Tibial nerve (tissue), 4 donors: ENCODE results near the gene ACADS.

Experiments used
- CTCF ChIP-seq, 5 experiments: fragments of 200-600 bp in 3 of 5; fragments of 450-650 bp in 2 of 5; sonication (generic) in 3 of 5; IDR thresholded peaks; one replicate each; pipeline ENCODE4 v1.5.1; 2016 to 2019; ENCODE audit warnings: antibody characterized with exemption in 5 of 5, mild to moderate bottlenecking in 3 of 5, moderate library complexity in 2 of 5
- EP300 ChIP-seq, 2 donors: sonication (generic); formaldehyde crosslinking; IDR thresholded peaks; one replicate each; pipeline ENCODE4 v1.6.1; 2017; ENCODE audit warnings: antibody characterized with exemption in 2 of 2, mild to moderate bottlenecking in 1 of 2
- POLR2A ChIP-seq, 2 donors: fragments of 450-650 bp; IDR thresholded peaks; one replicate each; pipeline ENCODE4 v1.6.1; 2017; ENCODE audit warnings: antibody characterized with exemption in 2 of 2, mild to moderate bottlenecking in 2 of 2, moderate library complexity in 2 of 2

GRCh38 chr12:120739031-120739762, 13.6 kb downstream of the ACADS start:
- TF ChIP-seq EP300 (IDR thresholded peaks at IDR 0.05) (no peak), CTCF (IDR thresholded peaks at IDR 0.05) (no peak), POLR2A (IDR thresholded peaks at IDR 0.05) (no peak)
